Fibroblast of the aortic adventitia (primary cell): ENCODE measurements around the gene IL9R. TPM values are rescaled to one million over a fixed set of nuclear protein-coding genes. Genes with fewer than 3 reads are reported as not detected.
"Not testable (repeated sequence)": the region's sequence is repeated elsewhere in the genome, so short reads cannot be mapped to it uniquely, and the experiment has no call there.

Source experiments
- DNase-seq: peaks from one replicate; pipeline ENCODE4 v3.0.0-alpha.2; 2010; ENCODE audit warnings: low read depth
- H3K4me3 ChIP-seq: 2 replicates; pipeline ENCODE4 v1.5.1; 2011; ENCODE audit warnings: low read depth, mild to moderate bottlenecking, control low read depth, low read length, moderate library complexity
- total RNA-seq: library from RNA; depleted of rRNA; stranded (reverse); fragments of >200 nt; gene quantifications from 2 replicates; pipeline ENCODE4 v1.2.3, GENCODE V29; 2012; ENCODE audit warnings: low replicate concordance
- TF ChIP-seq, protein P1 (sequence below): IDR thresholded peaks from 2 replicates; pipeline ENCODE4 v1.5.1; 2011; ENCODE audit warnings: mild to moderate bottlenecking, low read length, control low read depth, inconsistent platforms; ENCODE audit not compliant: insufficient read depth

IL9R gene
- total RNA-seq, 1 donor = not detected

DNA sequence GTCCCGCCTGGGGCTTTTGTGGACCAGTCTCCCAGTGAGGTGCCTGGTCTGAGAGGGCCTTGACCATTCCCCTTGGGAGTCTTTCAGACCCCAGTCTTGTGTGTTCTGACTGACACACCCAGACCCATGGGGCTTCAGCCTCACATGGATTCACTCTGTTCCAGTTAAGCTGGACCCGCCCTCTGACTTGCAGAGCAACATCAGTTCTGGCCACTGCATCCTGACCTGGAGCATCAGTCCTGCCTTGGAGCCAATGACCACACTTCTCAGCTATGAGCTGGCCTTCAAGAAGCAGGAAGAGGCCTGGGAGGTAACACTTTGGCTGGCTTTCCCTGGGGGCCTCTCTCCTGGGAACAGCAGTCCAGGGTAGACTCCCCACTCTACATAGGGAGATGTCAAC, 6.8 kb downstream of the IL9R start:
- no peak for DNase-seq
- TF ChIP-seq, protein P1, sequence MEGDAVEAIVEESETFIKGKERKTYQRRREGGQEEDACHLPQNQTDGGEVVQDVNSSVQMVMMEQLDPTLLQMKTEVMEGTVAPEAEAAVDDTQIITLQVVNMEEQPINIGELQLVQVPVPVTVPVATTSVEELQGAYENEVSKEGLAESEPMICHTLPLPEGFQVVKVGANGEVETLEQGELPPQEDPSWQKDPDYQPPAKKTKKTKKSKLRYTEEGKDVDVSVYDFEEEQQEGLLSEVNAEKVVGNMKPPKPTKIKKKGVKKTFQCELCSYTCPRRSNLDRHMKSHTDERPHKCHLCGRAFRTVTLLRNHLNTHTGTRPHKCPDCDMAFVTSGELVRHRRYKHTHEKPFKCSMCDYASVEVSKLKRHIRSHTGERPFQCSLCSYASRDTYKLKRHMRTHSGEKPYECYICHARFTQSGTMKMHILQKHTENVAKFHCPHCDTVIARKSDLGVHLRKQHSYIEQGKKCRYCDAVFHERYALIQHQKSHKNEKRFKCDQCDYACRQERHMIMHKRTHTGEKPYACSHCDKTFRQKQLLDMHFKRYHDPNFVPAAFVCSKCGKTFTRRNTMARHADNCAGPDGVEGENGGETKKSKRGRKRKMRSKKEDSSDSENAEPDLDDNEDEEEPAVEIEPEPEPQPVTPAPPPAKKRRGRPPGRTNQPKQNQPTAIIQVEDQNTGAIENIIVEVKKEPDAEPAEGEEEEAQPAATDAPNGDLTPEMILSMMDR = no peak
- H3K4me3 ChIP-seq = no peak overlapping the region

DNA sequence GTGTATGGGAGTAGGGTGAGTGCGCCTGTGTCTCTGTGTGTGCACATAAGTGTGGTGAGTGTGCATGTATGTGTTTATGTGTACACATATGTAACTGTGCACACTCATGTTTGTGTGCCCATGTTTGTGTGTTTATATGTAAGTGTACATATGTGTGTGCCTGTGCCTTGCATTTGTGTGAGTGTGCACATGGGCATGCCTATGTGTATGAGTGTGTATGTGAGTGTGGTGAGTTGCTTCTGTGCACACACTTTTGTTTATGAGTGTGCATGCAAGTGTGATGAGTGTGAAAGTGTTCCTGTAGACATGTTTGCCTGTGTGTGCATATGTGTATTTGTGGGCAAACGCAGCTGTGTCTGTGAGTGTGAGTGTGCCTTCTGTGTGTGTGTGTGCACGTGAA, 7.2 kb downstream of the IL9R start:
- no peak overlapping the region for H3K4me3 ChIP-seq
- TF ChIP-seq, protein P1 = no peak
- no peak for DNase-seq

DNA sequence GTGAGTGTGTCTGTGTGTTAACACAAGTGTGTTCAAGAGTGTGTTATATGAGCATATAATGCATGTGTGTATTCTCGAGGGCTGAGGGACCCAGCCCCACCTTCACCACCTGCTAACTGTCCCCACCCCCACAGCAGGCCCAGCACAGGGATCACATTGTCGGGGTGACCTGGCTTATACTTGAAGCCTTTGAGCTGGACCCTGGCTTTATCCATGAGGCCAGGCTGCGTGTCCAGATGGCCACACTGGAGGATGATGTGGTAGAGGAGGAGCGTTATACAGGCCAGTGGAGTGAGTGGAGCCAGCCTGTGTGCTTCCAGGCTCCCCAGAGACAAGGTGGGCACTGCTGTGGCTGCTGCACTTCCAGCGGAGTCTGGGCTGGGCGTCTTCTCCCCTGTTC, 7.6 kb downstream of the IL9R start:
- DNase-seq = no peak
- no peak overlapping the region for H3K4me3 ChIP-seq
- TF ChIP-seq, protein P1 = no peak

DNA sequence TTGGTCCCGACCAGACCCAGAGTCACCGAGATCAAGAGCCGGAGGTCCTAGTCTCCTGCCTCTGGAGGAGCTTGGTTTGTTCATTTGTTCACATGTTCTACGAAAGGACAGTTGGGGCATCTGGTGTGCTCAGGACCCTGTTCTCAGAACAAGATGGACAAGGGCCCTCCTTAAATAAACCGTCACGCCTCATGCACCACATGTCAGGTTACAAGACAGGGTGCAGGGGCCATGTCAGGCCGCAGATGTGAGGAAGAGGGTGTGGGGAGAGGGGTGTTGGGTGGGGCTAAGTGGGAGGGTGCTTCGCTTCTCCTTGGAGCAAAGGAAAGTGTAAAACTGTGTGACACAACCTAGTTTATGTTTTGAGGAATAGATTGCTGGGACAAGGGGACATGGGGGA, 9.0 kb downstream of the IL9R start:
- DNase-seq, H3K4me3 ChIP-seq: not testable (repeated sequence)

DNA sequence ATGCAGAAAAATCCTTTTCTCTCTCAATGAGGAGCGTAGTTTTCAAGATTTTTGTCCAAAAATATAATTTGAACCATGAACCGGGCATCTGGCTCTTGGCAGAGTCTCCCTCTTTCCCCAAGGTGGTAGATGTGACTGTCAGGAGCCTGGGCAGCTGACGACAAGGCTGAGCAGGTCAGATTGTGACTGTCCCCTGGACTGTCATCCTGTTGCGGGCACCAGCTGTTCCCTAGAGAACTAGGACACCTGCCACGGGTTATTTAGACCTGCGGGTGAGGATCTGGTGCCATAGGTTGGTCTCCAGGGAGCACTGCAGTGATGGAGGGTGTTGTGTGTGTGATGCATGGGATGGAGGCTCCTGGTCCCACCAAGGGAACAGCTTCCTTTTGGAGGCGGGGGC, 10.9 kb downstream of the IL9R start:
- DNase-seq = not testable (repeated sequence)

DNA sequence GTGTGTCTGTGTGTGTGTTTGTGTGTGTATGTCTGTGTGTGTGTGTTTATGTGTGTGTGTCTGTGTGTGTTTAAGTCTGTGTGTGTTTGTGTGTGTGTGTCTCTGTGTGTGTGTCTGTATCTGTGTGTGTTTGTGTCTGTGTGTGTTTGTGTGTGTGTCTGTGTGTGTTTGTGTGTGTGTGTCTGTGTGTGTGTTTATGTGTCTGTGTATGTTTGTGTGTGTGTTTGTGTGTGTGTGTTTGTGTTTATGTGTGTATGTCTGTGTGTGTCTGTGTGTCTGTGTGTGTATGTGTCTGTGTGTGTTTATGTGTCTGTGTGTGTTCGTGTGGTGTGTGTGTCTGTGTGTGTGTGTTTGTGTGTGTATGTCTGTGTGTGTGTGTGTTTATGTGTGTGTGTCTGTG, 11.4 kb downstream of the IL9R start:
- H3K4me3 ChIP-seq = no peak overlapping the region
- DNase-seq = no peak
- TF ChIP-seq, protein P1 = no peak

More for the DNA sequence above, 10.9 kb downstream of the IL9R start:
- not testable (repeated sequence) for H3K4me3 ChIP-seq

DNA sequence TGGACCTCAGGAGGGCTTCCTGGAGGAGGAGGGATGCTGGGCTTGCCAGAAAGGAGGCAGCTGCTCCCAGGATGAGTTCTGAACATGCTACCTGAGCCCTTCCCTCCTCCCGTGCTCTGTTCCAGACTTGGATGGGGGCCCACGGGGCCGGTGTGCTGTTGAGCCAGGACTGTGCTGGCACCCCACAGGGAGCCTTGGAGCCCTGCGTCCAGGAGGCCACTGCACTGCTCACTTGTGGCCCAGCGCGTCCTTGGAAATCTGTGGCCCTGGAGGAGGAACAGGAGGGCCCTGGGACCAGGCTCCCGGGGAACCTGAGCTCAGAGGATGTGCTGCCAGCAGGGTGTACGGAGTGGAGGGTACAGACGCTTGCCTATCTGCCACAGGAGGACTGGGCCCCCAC, 12.2 kb downstream of the IL9R start:
- H3K4me3 ChIP-seq, DNase-seq: not testable (repeated sequence)

DNA sequence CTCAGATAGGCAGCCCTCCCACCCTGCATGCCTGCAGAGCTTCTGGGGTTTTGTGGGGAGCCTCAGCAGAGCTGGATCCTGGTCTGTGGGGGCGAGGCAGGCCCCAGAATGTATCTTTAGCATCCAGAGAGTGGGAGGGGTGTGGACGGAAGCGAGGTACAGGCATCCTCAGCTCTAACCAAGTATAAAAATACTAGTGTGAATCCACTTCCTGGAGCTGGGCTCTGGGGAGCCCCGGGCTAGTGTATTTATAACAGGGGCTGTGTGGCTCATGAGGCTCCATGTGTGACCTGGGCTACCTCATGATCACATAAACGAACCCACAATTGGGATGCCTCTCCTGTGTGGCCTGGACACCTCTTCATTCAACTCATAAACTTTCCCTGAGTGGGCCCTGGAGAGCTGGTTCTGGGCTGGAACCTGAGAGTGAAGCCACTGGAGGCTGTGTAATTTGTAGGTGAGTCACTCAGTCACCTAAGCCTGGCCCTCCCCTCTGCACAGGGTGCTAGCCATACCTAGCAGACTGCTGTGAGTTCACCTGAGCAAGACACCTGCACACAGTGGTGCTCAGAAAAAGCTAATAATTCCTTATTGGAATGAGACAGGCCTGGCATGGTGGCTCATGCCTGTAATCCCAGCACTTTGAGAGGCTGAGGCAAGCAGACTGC, 15.9 kb downstream of the IL9R start:
- not testable (repeated sequence) for H3K4me3 ChIP-seq, DNase-seq

DNA sequence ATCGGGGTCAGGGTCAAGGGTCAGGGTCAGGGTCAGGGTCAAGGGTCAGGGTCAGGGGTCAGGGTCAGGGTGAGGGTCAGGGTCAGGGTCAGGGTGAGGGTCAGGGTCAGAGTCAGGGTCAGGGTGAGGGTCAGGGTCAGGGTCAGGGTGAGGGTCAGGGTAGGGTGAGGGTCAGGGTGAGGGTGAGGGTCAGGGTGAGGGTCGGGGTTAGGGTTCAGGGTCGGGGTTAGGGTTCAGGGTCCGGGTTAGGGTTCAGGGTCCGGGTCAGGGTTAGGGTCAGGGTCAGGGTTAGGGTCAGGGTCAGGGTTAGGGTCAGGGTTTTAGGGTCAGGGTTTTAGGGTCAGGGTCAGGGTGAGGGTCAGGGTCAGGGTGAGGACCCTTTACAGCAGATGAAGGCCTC, 22.4 kb downstream of the IL9R start:
- not testable (repeated sequence) for H3K4me3 ChIP-seq

DNA sequence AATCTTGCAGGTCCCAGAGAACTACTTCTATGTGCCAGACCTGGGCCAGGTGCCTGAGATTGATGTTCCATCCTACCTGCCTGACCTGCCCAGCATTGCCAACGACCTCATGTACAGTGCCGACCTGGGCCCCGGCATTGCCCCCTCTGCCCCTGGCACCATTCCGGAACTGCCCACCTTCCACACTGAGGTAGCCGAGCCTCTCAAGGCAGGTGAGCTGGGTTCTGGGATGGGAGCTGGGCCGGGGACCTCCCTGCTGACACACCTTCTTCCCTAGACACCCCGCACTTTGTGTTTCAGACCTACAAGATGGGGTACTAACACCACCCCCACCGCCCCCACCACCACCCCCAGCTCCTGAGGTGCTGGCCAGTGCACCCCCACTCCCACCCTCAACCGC, 25.5 kb downstream of the IL9R start:
- DNase-seq, H3K4me3 ChIP-seq: not testable (repeated sequence)

More for the DNA sequence above, 22.4 kb downstream of the IL9R start:
- DNase-seq = not testable (repeated sequence)

DNA sequence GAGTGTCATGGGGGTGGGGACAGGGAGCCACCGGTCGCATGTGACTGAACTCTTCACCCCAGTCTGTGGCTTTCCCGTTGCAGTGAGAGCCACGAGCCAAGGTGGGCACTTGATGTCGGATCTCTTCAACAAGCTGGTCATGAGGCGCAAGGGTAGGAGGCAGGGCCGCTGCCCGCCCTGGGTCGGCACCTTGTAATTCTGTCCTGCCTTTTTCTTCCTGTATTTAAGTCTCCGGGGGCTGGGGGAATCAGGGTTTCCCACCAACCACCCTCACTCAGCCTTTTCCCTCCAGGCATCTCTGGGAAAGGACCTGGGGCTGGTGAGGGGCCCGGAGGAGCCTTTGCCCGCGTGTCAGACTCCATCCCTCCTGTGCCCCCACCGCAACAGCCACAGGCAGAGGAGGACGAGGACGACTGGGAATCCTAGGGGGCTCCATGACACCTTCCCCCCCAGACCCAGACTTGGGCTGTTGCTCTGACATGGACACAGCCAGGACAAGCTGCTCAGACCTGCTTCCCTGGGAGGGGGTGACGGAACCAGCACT, 27.5 kb downstream of the IL9R start:
- not testable (repeated sequence) for DNase-seq, H3K4me3 ChIP-seq

DNA sequence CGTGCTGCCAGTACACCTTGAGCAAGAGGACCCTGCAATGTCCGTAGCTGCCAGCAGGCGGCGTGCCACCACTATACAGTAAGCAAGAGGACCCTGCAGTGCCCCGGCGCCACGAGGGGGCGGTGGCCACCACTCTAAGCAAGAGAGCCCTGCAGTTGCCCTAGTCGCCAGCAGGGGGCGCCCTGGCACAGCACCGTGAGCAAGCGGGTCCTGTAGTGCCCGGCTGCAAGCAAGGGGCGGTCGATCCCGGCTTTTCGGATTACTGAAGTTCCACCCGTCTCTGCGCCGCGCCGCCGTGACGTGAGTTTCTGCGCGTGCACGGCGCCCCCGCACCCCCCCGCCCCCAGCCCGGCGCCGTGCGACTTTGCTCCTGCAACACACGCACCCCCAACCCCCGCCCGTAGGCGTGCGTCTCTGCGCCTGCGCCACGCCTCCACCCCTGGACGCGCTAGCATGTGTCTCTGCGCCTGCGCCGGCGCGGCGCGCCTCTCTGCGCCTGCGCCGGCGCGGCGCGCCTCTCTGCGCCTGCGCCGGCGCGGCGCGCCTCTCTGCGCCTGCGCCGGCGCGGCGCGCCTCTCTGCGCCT, 31.2 kb downstream of the IL9R start:
- not testable (repeated sequence) for H3K4me3 ChIP-seq, DNase-seq

DNA sequence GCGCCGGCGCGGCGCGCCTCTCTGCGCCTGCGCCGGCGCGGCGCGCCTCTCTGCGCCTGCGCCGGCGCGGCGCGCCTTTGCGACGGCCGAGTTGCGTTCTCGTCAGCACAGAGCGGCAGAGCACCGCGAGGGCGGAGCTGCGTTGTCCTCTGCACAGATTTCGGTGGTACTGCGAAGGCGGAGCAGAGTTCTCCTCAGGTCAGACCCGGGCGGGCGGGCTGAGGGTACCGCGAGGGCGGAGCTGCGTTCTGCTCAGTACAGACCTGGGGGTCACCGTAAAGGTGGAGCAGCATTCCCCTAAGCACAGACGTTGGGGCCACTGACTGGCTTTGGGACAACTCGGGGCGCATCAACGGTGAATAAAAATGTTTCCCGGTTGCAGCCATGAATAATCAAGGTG, 31.8 kb downstream of the IL9R start:
- not testable (repeated sequence) for DNase-seq, H3K4me3 ChIP-seq
